CD4-positive, alpha-beta T cell (primary cell): ENCODE data around the gene UBA6. TPM values are rescaled to one million over a fixed set of nuclear protein-coding genes. Genes with fewer than 3 reads are reported as not detected.
A peak's percentile ranks its signal among the peaks of the same experiment; 100 is the strongest.

Experiments used
- ATAC-seq: fragments of 200-7000 bp; cut with Tn5 transposase; one replicate; pipeline ENCODE4 v1.10.0; 2022; ENCODE audit warnings: mild to moderate bottlenecking; ENCODE audit not compliant: poor library complexity
- CTCF ChIA-PET: fragments of 350-600 bp; sonication (Branson Sonifier 250); formaldehyde crosslinking; loops from one replicate; lab custom pipeline; 2021; ENCODE audit warnings: antibody characterized with exemption, inconsistent platforms; lab: Charles Lee
- POLR2A ChIA-PET: fragments of 350-600 bp; sonication (Branson Sonifier 250); formaldehyde crosslinking; loops from one replicate; lab custom pipeline; 2021; ENCODE audit warnings: antibody characterized with exemption, inconsistent platforms; lab: Charles Lee
- DNase-seq, 14 experiments: peaks; one replicate each; pipeline ENCODE4 v3.0.0-alpha.2; 2013 to 2020; ENCODE audit warnings: mixed read lengths in 2 of 14
- H3K27ac ChIP-seq, 2 donors: one replicate each; pipeline versions ENCODE4 v1.5.1 to v1.7.0; 2013; ENCODE audit warnings: low read length in 2 of 2, low read depth in 1 of 2, mild to moderate bottlenecking in 1 of 2
- H3K27me3 ChIP-seq, 2 experiments: 1 replicate in 1 of 2; 2 replicates in 1 of 2; pipeline versions ENCODE4 v1.6.1 to v1.7.0; 2013; ENCODE audit warnings: low read length in 2 of 2, control low read depth in 1 of 2, mild to moderate bottlenecking in 1 of 2, moderate library complexity in 1 of 2; ENCODE audit not compliant: insufficient read depth in 2 of 2, control insufficient read depth in 1 of 2
- H3K36me3 ChIP-seq: one replicate; pipeline ENCODE4 v1.6.1; 2013; ENCODE audit warnings: low read length, control low read depth; ENCODE audit not compliant: insufficient read depth
- H3K4me1 ChIP-seq: one replicate; pipeline ENCODE4 v1.6.1; 2013; ENCODE audit warnings: low read length, control low read depth; ENCODE audit not compliant: insufficient read depth
- H3K4me3 ChIP-seq: one replicate; pipeline ENCODE4 v1.5.1; 2013; ENCODE audit warnings: mild to moderate bottlenecking, low read length, moderate library complexity
- H3K9me3 ChIP-seq, 2 experiments: 1 replicate in 1 of 2; 2 replicates in 1 of 2; pipeline versions ENCODE4 v1.6.1 to v1.7.0; 2013; ENCODE audit warnings: low read length in 2 of 2, mild to moderate bottlenecking in 2 of 2, control low read depth in 1 of 2, moderate library complexity in 1 of 2; ENCODE audit not compliant: control insufficient read depth in 1 of 2, insufficient read depth in 1 of 2
- H3K27ac Mint-ChIP-seq: one replicate; pipeline ENCODE4 v1.8.0; 2020; ENCODE audit warnings: mixed read lengths
- H3K27me3 Mint-ChIP-seq: one replicate; pipeline ENCODE4 v1.8.0; 2021; ENCODE audit warnings: mixed read lengths
- H3K36me3 Mint-ChIP-seq: one replicate; pipeline ENCODE4 v1.8.0; 2021; ENCODE audit warnings: low read depth, mixed read lengths
- H3K4me1 Mint-ChIP-seq: one replicate; pipeline ENCODE4 v1.8.0; 2021; ENCODE audit warnings: low read depth, mixed read lengths
- H3K4me3 Mint-ChIP-seq: one replicate; pipeline ENCODE4 v1.8.0; 2020; ENCODE audit warnings: mild to moderate bottlenecking, mixed read lengths
- H3K9me3 Mint-ChIP-seq: one replicate; pipeline ENCODE4 v1.8.0; 2020; ENCODE audit warnings: mixed read lengths
- intact Hi-C, 2 experiments: fragments of 100-400 bp; cut with DNase I in 1 of 2; cut with micrococcal nuclease in 1 of 2; formaldehyde crosslinking; loops; one replicate each; pipeline versions ENCODE4 v1.15.1 to v1.9.0; 2023 to 2025; cut with DNase I, micrococcal nuclease
- total RNA-seq, 174 experiments: library from RNA in 2 of 174; stranded (reverse) in 2 of 174; gene quantifications; one replicate each; pipeline ENCODE4 v1.2.3 and lab custom pipeline; 2021 to 2026
- TF ChIP-seq, protein P1 (sequence below): fragments of 200-600 bp; IDR thresholded peaks from one replicate; pipeline ENCODE4 v1.8.0; 2022; ENCODE audit warnings: antibody characterized with exemption, mild to moderate bottlenecking

UBA6 gene
- total RNA-seq, 2 experiments from 2014 or later: 33.4 to 45.5 TPM

DNA sequence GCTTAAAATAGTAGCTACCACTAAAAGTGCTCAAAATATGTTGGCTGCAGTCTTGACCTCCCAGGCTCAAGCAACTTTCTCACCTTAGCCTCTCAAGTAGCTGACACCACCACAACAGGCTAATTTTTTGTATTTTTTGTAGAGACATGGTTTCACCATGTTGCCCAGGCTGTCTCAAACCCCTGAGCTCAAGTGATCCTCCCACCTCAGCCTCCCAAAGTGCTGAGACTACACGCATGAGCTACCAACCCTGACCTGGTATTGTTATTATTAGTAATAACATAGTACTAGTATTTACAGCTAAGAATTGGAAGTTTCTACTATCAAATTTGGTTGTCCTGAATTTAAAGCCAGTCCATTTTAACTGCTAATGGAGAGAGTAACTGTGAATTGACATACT is 124.4 kb downstream of the UBA6 start:
- H3K4me1 ChIP-seq: peaks cover 8% of the 10 kb centered on the region
- H3K4me3 Mint-ChIP-seq: no peak overlapping the region

GRCh38 chr4:67576059-67576466 is 124.9 kb downstream of the UBA6 start:
- Mint-ChIP-seq H3K27me3 (no peaks in the 10 kb centered on the region), H3K27ac (peak overlapping the region; percentile 75), H3K36me3 (peaks cover 3% of the 10 kb centered on the region), H3K4me1 (peaks cover 73% of the 10 kb centered on the region), H3K9me3 (no peaks in the 10 kb centered on the region), H3K4me3 (peak overlapping the region; percentile 45)
- H3K9me3 ChIP-seq: no peaks in the 10 kb centered on the region
- TF ChIP-seq, protein P1, sequence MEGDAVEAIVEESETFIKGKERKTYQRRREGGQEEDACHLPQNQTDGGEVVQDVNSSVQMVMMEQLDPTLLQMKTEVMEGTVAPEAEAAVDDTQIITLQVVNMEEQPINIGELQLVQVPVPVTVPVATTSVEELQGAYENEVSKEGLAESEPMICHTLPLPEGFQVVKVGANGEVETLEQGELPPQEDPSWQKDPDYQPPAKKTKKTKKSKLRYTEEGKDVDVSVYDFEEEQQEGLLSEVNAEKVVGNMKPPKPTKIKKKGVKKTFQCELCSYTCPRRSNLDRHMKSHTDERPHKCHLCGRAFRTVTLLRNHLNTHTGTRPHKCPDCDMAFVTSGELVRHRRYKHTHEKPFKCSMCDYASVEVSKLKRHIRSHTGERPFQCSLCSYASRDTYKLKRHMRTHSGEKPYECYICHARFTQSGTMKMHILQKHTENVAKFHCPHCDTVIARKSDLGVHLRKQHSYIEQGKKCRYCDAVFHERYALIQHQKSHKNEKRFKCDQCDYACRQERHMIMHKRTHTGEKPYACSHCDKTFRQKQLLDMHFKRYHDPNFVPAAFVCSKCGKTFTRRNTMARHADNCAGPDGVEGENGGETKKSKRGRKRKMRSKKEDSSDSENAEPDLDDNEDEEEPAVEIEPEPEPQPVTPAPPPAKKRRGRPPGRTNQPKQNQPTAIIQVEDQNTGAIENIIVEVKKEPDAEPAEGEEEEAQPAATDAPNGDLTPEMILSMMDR: no peak
- H3K4me1 ChIP-seq: peaks cover 5% of the 10 kb centered on the region
- H3K36me3 ChIP-seq: no peaks in the 10 kb centered on the region
- H3K27ac ChIP-seq: peak overlapping the region in 1 of 2 donors; percentile 21
- intact Hi-C loops: no loop called here
- no peak overlapping the region for H3K4me3 ChIP-seq
- no peak for DNase-seq
- no peak for ATAC-seq
- no peaks in the 10 kb centered on the region for H3K27me3 ChIP-seq
- CTCF ChIA-PET: no interaction called here
- POLR2A ChIA-PET: interaction anchor here (0.7 kb wide), 1 partner anchor 31 kb away, joined by 3 read pairs; the partner anchor contains the start of gene CENPC

More for the DNA sequence above, 124.4 kb downstream of the UBA6 start:
- no peaks in the 10 kb centered on the region for H3K9me3 Mint-ChIP-seq
- Histone ChIP-seq H3K27me3 (no peaks in the 10 kb centered on the region), H3K9me3 (no peaks in the 10 kb centered on the region), H3K36me3 (no peaks in the 10 kb centered on the region), H3K4me3 (no peak overlapping the region), H3K27ac (peak overlapping the region in 1 of 2 donors; percentile 21)
- ChIA-PET CTCF (interaction anchor here (1.6 kb wide), 1 partner anchor 48 kb away, joined by 3 read pairs; no protein-coding TSS in a partner anchor), POLR2A (interaction anchor here (0.7 to 0.9 kb wide), 2 partner anchors 13 to 32 kb away, joined by 3 read pairs; partner anchors contain the start of gene CENPC)
- no peaks in the 10 kb centered on the region for H3K27me3 Mint-ChIP-seq
- ATAC-seq (no peak), DNase-seq (no peak)
- peaks cover 78% of the 10 kb centered on the region for H3K4me1 Mint-ChIP-seq
- intact Hi-C loops: no loop called here
- H3K27ac Mint-ChIP-seq: peak overlapping the region; percentile 75
- TF ChIP-seq, protein P1: no peak
- H3K36me3 Mint-ChIP-seq: peaks cover 3% of the 10 kb centered on the region

GRCh38 chr4:67575232-67576058 is 125.5 kb downstream of the UBA6 start:
- no peaks in the 10 kb centered on the region for H3K9me3 Mint-ChIP-seq
- DNase-seq (peak in 3 of 14 experiments; percentile 14 to 44 (median 30)), ATAC-seq (peak; percentile 87)
- Histone ChIP-seq H3K4me3 (no peak overlapping the region), H3K27ac (no peak overlapping the region), H3K27me3 (no peaks in the 10 kb centered on the region), H3K9me3 (no peaks in the 10 kb centered on the region), H3K4me1 (no peaks in the 10 kb centered on the region), H3K36me3 (no peaks in the 10 kb centered on the region)
- intact Hi-C loops: no loop called here
- peaks cover 67% of the 10 kb centered on the region for H3K4me1 Mint-ChIP-seq
- ChIA-PET POLR2A (interaction anchor here (0.7 to 1.0 kb wide), 2 partner anchors 30 kb away, joined by 3 to 4 read pairs; partner anchors contain the start of gene CENPC), CTCF (no interaction called here)
- H3K27me3 Mint-ChIP-seq: no peaks in the 10 kb centered on the region
- peaks cover 3% of the 10 kb centered on the region for H3K36me3 Mint-ChIP-seq
- TF ChIP-seq, protein P1: no peak
- peak overlapping the region; percentile 45 for H3K4me3 Mint-ChIP-seq
- peak overlapping the region; percentile 75 for H3K27ac Mint-ChIP-seq
